K562 (cell line): ENCODE data around the gene TLE4. TPM values are rescaled to one million over a fixed set of nuclear protein-coding genes. Genes with fewer than 3 reads are reported as not detected.
"Not testable (repeated sequence)": the region's sequence is repeated elsewhere in the genome, so short reads cannot be mapped to it uniquely, and the experiment has no call there.

ENCODE experiments used
- ATAC-seq: fragments of 200-7000 bp; cut with Tn5 transposase; 3 replicates; pipeline ENCODE4 v1.9.1; 2020; ENCODE audit warnings: moderate library complexity
- BruUV-seq: library from RNA; stranded (reverse); fragments of 400-500 nt; replicated peaks from 2 replicates; lab custom pipeline; 2021; lab: Mats Ljungman, UMichigan
- CTCF ChIA-PET: fragments of 300-600 bp; formaldehyde crosslinking; extraction: SDS; loops from one replicate; lab custom pipeline; 2021; ENCODE audit warnings: low intra/inter-chr PET ratio; lab: Yijun Ruan, JAX
- POLR2A ChIA-PET: fragments of 300-600, 350-650 bp; sonication (Branson Sonifier 250); formaldehyde crosslinking; extraction: SDS; loops from one replicate; lab custom pipeline; 2021; ENCODE audit warnings: antibody characterized with exemption, inconsistent platforms; lab: Yijun Ruan, JAX
- DNase-seq, 4 experiments: peaks; one replicate each; pipeline versions ENCODE4 v3.0.0 to v3.0.0-alpha.2; 2011 to 2018; ENCODE audit warnings: low spot score in 3 of 4, mixed read lengths in 3 of 4; ENCODE audit errors: extremely low read depth in 1 of 4
- FAIRE-seq: peaks from 2 replicates; lab custom pipeline; 2011; peaks lifted over from hg19 to GRCh38; lab: Jason Lieb, UNC
- H2AFZ ChIP-seq: 2 replicates; pipeline ENCODE4 v1.6.0; 2011; ENCODE audit warnings: low read depth, low read length, control low read depth, inconsistent platforms
- H3K27ac ChIP-seq: fragments of 200-600 bp; 3 replicates; pipeline ENCODE4 v1.8.0; 2011; ENCODE audit warnings: low read depth, mild to moderate bottlenecking, control low read depth, inconsistent platforms, low read length, moderate library complexity, mixed read lengths; ENCODE audit errors: extremely low read depth
- H3K27me3 ChIP-seq, 2 experiments: fragments of 300-600 bp in 1 of 2; 2 replicates in 1 of 2; 3 replicates in 1 of 2; pipeline versions ENCODE4 v1.6.0 to v1.8.0; 2011; ENCODE audit warnings: inconsistent platforms in 2 of 2, low read length in 2 of 2, mild to moderate bottlenecking in 1 of 2, mixed read lengths in 1 of 2, moderate library complexity in 1 of 2; ENCODE audit not compliant: control insufficient read depth in 2 of 2, insufficient read depth in 2 of 2
- H3K36me3 ChIP-seq: fragments of 300-600 bp; 3 replicates; pipeline ENCODE4 v1.8.0; 2011; ENCODE audit warnings: mild to moderate bottlenecking, low read length, inconsistent platforms; ENCODE audit not compliant: control insufficient read depth, insufficient read depth
- H3K4me1 ChIP-seq, 2 experiments: fragments of 200-600 bp in 1 of 2; replicated peaks in 1 of 2; 2 replicates in 1 of 2; 3 replicates in 1 of 2; pipeline versions ENCODE4 v1.5.1 to v1.8.0; 2011; ENCODE audit warnings: inconsistent platforms in 2 of 2, low read length in 2 of 2, mild to moderate bottlenecking in 1 of 2, mixed read lengths in 1 of 2, moderate library complexity in 1 of 2; ENCODE audit not compliant: control insufficient read depth in 2 of 2, insufficient read depth in 2 of 2
- H3K4me2 ChIP-seq: 2 replicates; pipeline ENCODE4 v1.6.1; 2011; ENCODE audit warnings: low read length, control low read depth, inconsistent platforms, mixed read lengths; ENCODE audit not compliant: insufficient read depth
- H3K4me3 ChIP-seq: fragments of 200-600 bp; sonication (generic), shearing (Covaris generic); 2 replicates; pipeline ENCODE4 v1.5.1; 2016; ENCODE audit warnings: control low read depth, inconsistent platforms
- H3K79me2 ChIP-seq: fragments of 200-600 bp; 3 replicates; pipeline ENCODE4 v1.8.0; 2011; ENCODE audit warnings: low read length, inconsistent platforms; ENCODE audit not compliant: control insufficient read depth, insufficient read depth
- H3K9ac ChIP-seq, 2 experiments: 2 replicates each; pipeline versions ENCODE4 v1.6.0 to v1.6.1; 2011; ENCODE audit warnings: low read depth in 2 of 2, low read length in 2 of 2, control low read depth in 1 of 2, inconsistent platforms in 1 of 2, mild to moderate bottlenecking in 1 of 2, mixed read lengths in 1 of 2; ENCODE audit not compliant: insufficient read depth in 1 of 2
- H3K9me1 ChIP-seq: one replicate; pipeline ENCODE4 v1.6.0; 2011; ENCODE audit warnings: inconsistent platforms, mild to moderate bottlenecking, low read length, moderate library complexity; ENCODE audit not compliant: control insufficient read depth, insufficient read depth
- H3K9me3 ChIP-seq: replicated peaks from 2 replicates; pipeline ENCODE4 v1.5.1; 2011; ENCODE audit warnings: low read depth, low read length, inconsistent platforms; ENCODE audit not compliant: control insufficient read depth, insufficient read depth
- H4K20me1 ChIP-seq: replicated peaks from 2 replicates; pipeline ENCODE4 v1.6.1; 2011; ENCODE audit warnings: low read length, inconsistent platforms, mixed read lengths; ENCODE audit not compliant: control insufficient read depth, insufficient read depth
- CHD2 ChIP-seq: IDR thresholded peaks from 2 replicates; pipeline ENCODE4 v1.6.1; 2011; ENCODE audit warnings: low read depth, low read length
- CTBP1 ChIP-seq: fragments of 450-650 bp; IDR thresholded peaks from 2 replicates; pipeline ENCODE4 v1.6.1; 2016; ENCODE audit warnings: borderline replicate concordance
- HDGF ChIP-seq: fragments of 450-650 bp; IDR thresholded peaks from 2 replicates; pipeline ENCODE4 v1.6.1; 2016
- L3MBTL2 ChIP-seq: fragments of 450-650 bp; IDR thresholded peaks from 2 replicates; pipeline ENCODE4 v1.6.1; 2016; ENCODE audit warnings: mild to moderate bottlenecking, moderate library complexity
- NCOR1 ChIP-seq: fragments of 450-650 bp; IDR thresholded peaks from 2 replicates; pipeline ENCODE4 v1.6.1; 2016; ENCODE audit warnings: mild to moderate bottlenecking, moderate library complexity
- NFYB ChIP-seq: IDR thresholded peaks from 2 replicates; pipeline ENCODE4 v1.6.1; 2011; ENCODE audit warnings: mild to moderate bottlenecking, moderate library complexity; ENCODE audit not compliant: insufficient read length; ENCODE audit errors: extremely low read depth
- PHB2 ChIP-seq: fragments of 450-650 bp; IDR thresholded peaks from 2 replicates; pipeline ENCODE4 v1.6.1; 2017; ENCODE audit warnings: low read depth
- POLR2H ChIP-seq: IDR thresholded peaks from 2 replicates; pipeline ENCODE4 v1.6.1; 2016; ENCODE audit warnings: missing genetic modification characterization, low read depth, mild to moderate bottlenecking, control low read depth, missing compliant biosample characterization, moderate library complexity
- TAF9B ChIP-seq: fragments of 450-650 bp; IDR thresholded peaks from 2 replicates; pipeline ENCODE4 v1.6.1; 2018; ENCODE audit warnings: mild to moderate bottlenecking; ENCODE audit not compliant: partially characterized antibody
- THAP7 ChIP-seq: fragments of 250-450 bp; sonication (Bioruptor Pico); IDR thresholded peaks from 2 replicates; pipeline ENCODE4 v1.5.0; 2021
- WGBS: fragments of 100-300 bp; shearing (Covaris generic); methylation state at CpG from one replicate; pipeline ENCODE4 v1.1.6; 2016; ENCODE audit warnings: low coverage, mixed read lengths; ENCODE audit not compliant: insufficient coverage; ENCODE audit errors: missing lambda C conversion rate; 5-methylcytosine and 5-hydroxymethylcytosine counted together
- in situ Hi-C: fragments of 300-500 bp; cut with MboI; formaldehyde crosslinking; loops from 4 replicates; pipeline ENCODE4 v1.15.0; 2018; ENCODE audit warnings: inconsistent platforms, mixed read lengths
- intact Hi-C: fragments of 100-400 bp; cut with micrococcal nuclease; formaldehyde crosslinking; loops from 2 replicates; pipeline ENCODE4 v1.14.2; 2022
- polyA plus RNA-seq, 8 experiments: library from polyadenylated mRNA; depleted of rRNA in 4 of 8; stranded (reverse) in 5 of 8; unstranded in 3 of 8; fragments of >200 nt; fragmentation: Nextera tagmentation in 2 of 8; fragmentation: Illumina TruSeq in 1 of 8; extraction: Ambion mirVana in 2 of 8; extraction: Trizol in 1 of 8; gene quantifications; 2 replicates each; pipeline versions ENCODE4 v1.2.1 to v1.2.3, GENCODE V29; 2011 to 2014; ENCODE audit warnings: inconsistent platforms in 1 of 8, missing spikeins in 1 of 8
- total RNA-seq, 7 experiments: library from RNA; depleted of rRNA in 6 of 7; stranded (reverse); fragments of >200 nt in 6 of 7; fragmentation: Illumina TruSeq in 2 of 7; extraction: Trizol in 2 of 7; gene quantifications; 2 replicates each; pipeline versions ENCODE4 v1.2.1 to v1.2.3, GENCODE V29; 2011 to 2021; ENCODE audit warnings: low replicate concordance in 1 of 7
- TF ChIP-seq, protein P1 (sequence below): sonication (generic); formaldehyde crosslinking; IDR thresholded peaks from 2 replicates; pipeline ENCODE4 v1.8.1; 2023; ENCODE audit warnings: mild to moderate bottlenecking, missing genetic modification reagents
- TF ChIP-seq, protein P2 (sequence below): fragments of 250-450 bp; sonication (Bioruptor Pico); IDR thresholded peaks from 2 replicates; pipeline ENCODE4 v1.4.0; 2020; ENCODE audit warnings: mild to moderate bottlenecking

Gene TLE4
- total and polyA plus RNA-seq, 9 of the 15 experiments (the other 6 are each of a cell fraction or from before 2014, with no cell fraction given), result 1.1 to 8.8 (median 5.7) TPM

DNA sequence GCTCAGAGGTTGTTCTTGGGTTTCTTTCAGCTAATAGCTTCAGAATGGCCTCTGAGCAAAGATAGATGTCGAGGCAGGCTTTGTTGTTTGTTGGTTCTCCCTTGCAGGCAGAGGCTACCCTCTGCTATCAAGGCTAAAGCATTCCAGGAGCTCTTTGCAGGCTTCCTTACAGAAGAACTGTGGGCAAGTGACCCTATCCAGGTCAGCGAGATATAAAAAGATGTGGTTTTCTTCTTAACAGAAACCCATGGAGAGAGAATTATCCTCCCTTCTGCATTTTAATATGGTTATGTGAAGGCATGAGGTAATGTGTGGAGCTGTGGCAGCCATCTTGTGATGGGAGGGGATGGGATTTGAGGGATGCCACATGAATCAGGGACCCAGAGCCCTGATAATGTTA, 67.0 kb downstream of the TLE4 start (continued):
- TF ChIP-seq, protein P1, sequence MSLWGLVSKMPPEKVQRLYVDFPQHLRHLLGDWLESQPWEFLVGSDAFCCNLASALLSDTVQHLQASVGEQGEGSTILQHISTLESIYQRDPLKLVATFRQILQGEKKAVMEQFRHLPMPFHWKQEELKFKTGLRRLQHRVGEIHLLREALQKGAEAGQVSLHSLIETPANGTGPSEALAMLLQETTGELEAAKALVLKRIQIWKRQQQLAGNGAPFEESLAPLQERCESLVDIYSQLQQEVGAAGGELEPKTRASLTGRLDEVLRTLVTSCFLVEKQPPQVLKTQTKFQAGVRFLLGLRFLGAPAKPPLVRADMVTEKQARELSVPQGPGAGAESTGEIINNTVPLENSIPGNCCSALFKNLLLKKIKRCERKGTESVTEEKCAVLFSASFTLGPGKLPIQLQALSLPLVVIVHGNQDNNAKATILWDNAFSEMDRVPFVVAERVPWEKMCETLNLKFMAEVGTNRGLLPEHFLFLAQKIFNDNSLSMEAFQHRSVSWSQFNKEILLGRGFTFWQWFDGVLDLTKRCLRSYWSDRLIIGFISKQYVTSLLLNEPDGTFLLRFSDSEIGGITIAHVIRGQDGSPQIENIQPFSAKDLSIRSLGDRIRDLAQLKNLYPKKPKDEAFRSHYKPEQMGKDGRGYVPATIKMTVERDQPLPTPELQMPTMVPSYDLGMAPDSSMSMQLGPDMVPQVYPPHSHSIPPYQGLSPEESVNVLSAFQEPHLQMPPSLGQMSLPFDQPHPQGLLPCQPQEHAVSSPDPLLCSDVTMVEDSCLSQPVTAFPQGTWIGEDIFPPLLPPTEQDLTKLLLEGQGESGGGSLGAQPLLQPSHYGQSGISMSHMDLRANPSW (CRISPR knock-in tag), result no peak
- TF ChIP-seq CHD2 (no peak), NCOR1 (no peak), THAP7 (no peak)

GRCh38 chr9:79639354-79639753, 67.6 kb downstream of the TLE4 start:
- Histone ChIP-seq H3K4me1 (no peaks in the 10 kb centered on the region), H4K20me1 (no peaks in the 10 kb centered on the region)
- TF ChIP-seq POLR2H (no peak), HDGF (no peak), CTBP1 (no peak), PHB2 (no peak), TAF9B (no peak), L3MBTL2 (no peak), NFYB (no peak)
- TF ChIP-seq, protein P2, sequence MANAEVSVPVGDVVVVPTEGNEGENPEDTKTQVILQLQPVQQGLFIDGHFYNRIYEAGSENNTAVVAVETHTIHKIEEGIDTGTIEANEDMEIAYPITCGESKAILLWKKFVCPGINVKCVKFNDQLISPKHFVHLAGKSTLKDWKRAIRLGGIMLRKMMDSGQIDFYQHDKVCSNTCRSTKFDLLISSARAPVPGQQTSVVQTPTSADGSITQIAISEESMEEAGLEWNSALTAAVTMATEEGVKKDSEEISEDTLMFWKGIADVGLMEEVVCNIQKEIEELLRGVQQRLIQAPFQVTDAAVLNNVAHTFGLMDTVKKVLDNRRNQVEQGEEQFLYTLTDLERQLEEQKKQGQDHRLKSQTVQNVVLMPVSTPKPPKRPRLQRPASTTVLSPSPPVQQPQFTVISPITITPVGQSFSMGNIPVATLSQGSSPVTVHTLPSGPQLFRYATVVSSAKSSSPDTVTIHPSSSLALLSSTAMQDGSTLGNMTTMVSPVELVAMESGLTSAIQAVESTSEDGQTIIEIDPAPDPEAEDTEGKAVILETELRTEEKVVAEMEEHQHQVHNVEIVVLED, result no peak
- TF ChIP-seq, all 486 proteins: peak for 0
- Histone ChIP-seq H2AFZ (no peak overlapping the region), H3K79me2 (no peaks in the 10 kb centered on the region), H3K9me1 (no peaks in the 10 kb centered on the region), H3K27ac (no peak overlapping the region), H3K9ac (no peak overlapping the region), H3K4me2 (no peak overlapping the region), H3K36me3 (no peaks in the 10 kb centered on the region), H3K27me3 (no peaks in the 10 kb centered on the region), H3K9me3 (no peaks in the 10 kb centered on the region), H3K4me3 (no peak overlapping the region)
- WGBS, result 38% methylated on average over 1 of the region's 1 CpG
- intact Hi-C loops (no loop called here), in situ Hi-C loops (no loop called here)
- POLR2A ChIA-PET, result no interaction called here
- ATAC-seq, result no peak
- no peak for FAIRE-seq
- no TSS peak for BruUV-seq
- CTCF ChIA-PET, result no interaction called here
- DNase-seq, result no peak

GRCh38 chr9:79640067-79640466, 68.3 kb downstream of the TLE4 start:
- 23% methylated on average over 3 of the region's 3 CpGs for WGBS
- not testable (repeated sequence) for FAIRE-seq

More at GRCh38 chr9:79640067-79640466, 68.3 kb downstream of the TLE4 start:
- H3K36me3 ChIP-seq, H3K9me3 ChIP-seq, H2AFZ ChIP-seq, H3K27ac ChIP-seq, BruUV-seq, H4K20me1 ChIP-seq, CTCF ChIA-PET, H3K4me1 ChIP-seq, POLR2A ChIA-PET, in situ Hi-C loops, H3K27me3 ChIP-seq, H3K4me3 ChIP-seq, H3K9me1 ChIP-seq, ATAC-seq, H3K79me2 ChIP-seq, H3K9ac ChIP-seq, intact Hi-C loops, DNase-seq, H3K4me2 ChIP-seq: not testable (repeated sequence)
